AG10803 (cell line): ENCODE results near the gene CRYGB.
"Not testable (repeated sequence)": the region's sequence is repeated elsewhere in the genome, so short reads cannot be mapped to it uniquely, and the experiment has no call there.

Source experiments
- DNase-seq: peaks from one replicate; pipeline ENCODE4 v3.0.0; 2010; ENCODE audit warnings: low read depth
- H3K4me3 ChIP-seq: 2 replicates; pipeline ENCODE4 v1.5.1; 2011; ENCODE audit warnings: mild to moderate bottlenecking, low read length, control low read depth
- CTCF ChIP-seq: conservative IDR thresholded peaks from 2 replicates; pipeline ENCODE4 v1.5.1; 2011; ENCODE audit warnings: mild to moderate bottlenecking, low read length, control low read depth, inconsistent platforms

Gene CRYGB

GRCh38 chr2:208130712-208131110, 15.2 kb downstream of the CRYGB start:
- TF ChIP-seq CTCF = no peak
- no peak overlapping the region for H3K4me3 ChIP-seq
- DNase-seq = no peak

GRCh38 chr2:208129744-208130711, 15.9 kb downstream of the CRYGB start, which contains the start of gene CRYGC:
Gene CRYGC, minus strand, starts transcription at chr2:208129828. Its CDS starts 36 bp downstream, at chr2:208129792.
- DNase-seq = no peak
- no peak for TF ChIP-seq CTCF
- H3K4me3 ChIP-seq = no peak within 1 kb of the TSS

- no peak for DNase-seq
- no peak overlapping the region for H3K4me3 ChIP-seq
- TF ChIP-seq CTCF = no peak
These were observed 17.8 kb downstream of the CRYGB start for GRCh38 chr2:208128136-208128535.

- H3K4me3 ChIP-seq = no peak overlapping the region
- no peak for DNase-seq
- TF ChIP-seq CTCF = no peak
These were observed 18.9 kb downstream of the CRYGB start for GRCh38 chr2:208127090-208127489.

GRCh38 chr2:208125251-208125650, 20.7 kb downstream of the CRYGB start:
- H3K4me3 ChIP-seq = no peak overlapping the region
- DNase-seq = no peak
- no peak for TF ChIP-seq CTCF

- not testable (repeated sequence) for H3K4me3 ChIP-seq, DNase-seq
These were observed 21.8 kb downstream of the CRYGB start, which contains the start of gene CRYGD for GRCh38 chr2:208124013-208124715. Gene CRYGD, minus strand, starts transcription at chr2:208124524. Its CDS starts 51 bp downstream, at chr2:208124473.

- no peak overlapping the region for H3K4me3 ChIP-seq
- TF ChIP-seq CTCF = no peak
- no peak for DNase-seq
These were observed 23.7 kb downstream of the CRYGB start for GRCh38 chr2:208122248-208122647.
